Activated CD4-positive, alpha-beta memory T cell treated with anti-CD3 and anti-CD28 coated beads for 36 hours (primary cell): ENCODE data around the gene FAM53B. TPM values are rescaled to one million over a fixed set of nuclear protein-coding genes. Genes with fewer than 3 reads are reported as not detected.

Experiments
- CTCF ChIA-PET: fragments of 350-600 bp; sonication (Branson Sonifier 250); formaldehyde crosslinking; loops from one replicate; lab custom pipeline; 2021; ENCODE audit warnings: antibody characterized with exemption, inconsistent platforms; lab: Charles Lee
- POLR2A ChIA-PET: fragments of 350-600 bp; sonication (Branson Sonifier 250); formaldehyde crosslinking; loops from one replicate; lab custom pipeline; 2021; ENCODE audit warnings: antibody characterized with exemption; lab: Charles Lee
- DNase-seq: peaks from one replicate; pipeline ENCODE4 v3.0.0-alpha.2; 2020
- H3K27ac Mint-ChIP-seq: one replicate; pipeline ENCODE4 v1.8.0; 2021; ENCODE audit warnings: mixed read lengths
- H3K27me3 Mint-ChIP-seq: one replicate; pipeline ENCODE4 v1.8.0; 2021; ENCODE audit warnings: mixed read lengths
- H3K36me3 Mint-ChIP-seq: one replicate; pipeline ENCODE4 v1.8.0; 2021; ENCODE audit warnings: mixed read lengths
- H3K4me1 Mint-ChIP-seq: one replicate; pipeline ENCODE4 v1.8.0; 2021; ENCODE audit warnings: low read depth, mixed read lengths
- H3K4me3 Mint-ChIP-seq: one replicate; pipeline ENCODE4 v1.8.0; 2021; ENCODE audit warnings: mild to moderate bottlenecking, mixed read lengths
- H3K9me3 Mint-ChIP-seq: one replicate; pipeline ENCODE4 v1.8.0; 2021; ENCODE audit warnings: mixed read lengths
- intact Hi-C: fragments of 100-400 bp; cut with micrococcal nuclease; formaldehyde crosslinking; loops from one replicate; pipeline ENCODE4 v1.15.1; 2023
- total RNA-seq, 2 experiments: library from RNA; stranded (reverse); gene quantifications; one replicate each; pipeline ENCODE4 v1.2.3, GENCODE V29; 2021

Gene FAM53B
- total RNA-seq, 2 experiments from 2014 or later: 25.3 to 25.5 TPM

DNA sequence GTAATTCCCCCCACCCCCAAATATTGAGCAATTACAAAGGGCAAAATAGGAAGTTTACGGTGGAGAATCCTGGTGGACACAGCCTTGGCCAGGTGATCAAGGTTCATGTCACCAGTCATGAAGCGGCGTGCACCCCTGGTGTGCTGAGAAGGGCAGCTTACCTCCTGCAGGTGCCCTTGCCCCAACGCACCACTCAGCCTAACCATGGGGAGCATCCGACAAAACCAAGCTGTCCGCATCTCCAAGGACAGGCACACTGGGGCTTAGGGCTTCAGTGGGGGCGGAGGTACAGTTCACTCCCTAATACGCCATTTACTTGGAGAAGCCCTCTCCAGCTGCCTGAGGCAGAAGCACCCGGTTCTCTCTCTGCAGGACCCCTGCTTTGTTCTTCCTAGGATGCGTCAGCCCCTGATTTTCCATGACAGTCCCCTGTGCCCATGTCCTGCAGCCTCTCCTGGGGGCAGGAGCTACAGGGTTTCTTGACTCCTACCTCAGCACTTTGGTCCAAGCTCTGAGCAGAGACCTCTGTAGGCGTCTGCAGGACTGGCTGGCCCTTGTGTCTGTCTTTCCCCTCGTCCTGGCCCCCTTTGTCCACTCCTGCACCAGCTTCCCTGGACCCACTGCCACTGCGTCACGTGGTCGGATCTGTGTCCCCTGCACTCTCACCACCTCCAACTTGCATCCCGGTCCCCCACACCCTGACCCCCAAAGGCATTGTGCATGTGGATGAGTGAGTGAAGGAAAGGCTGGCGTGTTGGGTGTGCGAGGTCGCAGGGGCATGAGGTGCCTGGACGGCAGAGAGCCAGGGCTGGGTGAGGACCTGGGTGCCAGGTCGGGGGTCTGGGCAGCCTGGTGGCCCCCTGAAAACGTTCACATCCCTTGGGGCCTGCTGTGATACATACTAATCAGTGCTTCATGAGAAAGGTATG is 168.8 kb downstream of the FAM53B start:
- no peak for DNase-seq
- intact Hi-C loops: no loop called here

GRCh38 chr10:124574456-124575070 is 169.6 kb downstream of the FAM53B start:
- Mint-ChIP-seq H3K4me1 (no peaks in the 10 kb centered on the region), H3K36me3 (no peaks in the 10 kb centered on the region), H3K9me3 (peaks cover under 1% of the 10 kb centered on the region), H3K4me3 (no peak overlapping the region), H3K27me3 (no peaks in the 10 kb centered on the region), H3K27ac (no peak overlapping the region)
- DNase-seq: no peak
- ChIA-PET POLR2A (no interaction called here), CTCF (no interaction called here)
- intact Hi-C loops: no loop called here

More for the DNA sequence above, 168.8 kb downstream of the FAM53B start:
- Mint-ChIP-seq H3K9me3 (peaks cover 8% of the 10 kb centered on the region), H3K4me1 (no peaks in the 10 kb centered on the region), H3K4me3 (no peak overlapping the region), H3K27me3 (no peaks in the 10 kb centered on the region), H3K27ac (no peak overlapping the region), H3K36me3 (no peaks in the 10 kb centered on the region)
- ChIA-PET CTCF (no interaction called here), POLR2A (no interaction called here)

DNA sequence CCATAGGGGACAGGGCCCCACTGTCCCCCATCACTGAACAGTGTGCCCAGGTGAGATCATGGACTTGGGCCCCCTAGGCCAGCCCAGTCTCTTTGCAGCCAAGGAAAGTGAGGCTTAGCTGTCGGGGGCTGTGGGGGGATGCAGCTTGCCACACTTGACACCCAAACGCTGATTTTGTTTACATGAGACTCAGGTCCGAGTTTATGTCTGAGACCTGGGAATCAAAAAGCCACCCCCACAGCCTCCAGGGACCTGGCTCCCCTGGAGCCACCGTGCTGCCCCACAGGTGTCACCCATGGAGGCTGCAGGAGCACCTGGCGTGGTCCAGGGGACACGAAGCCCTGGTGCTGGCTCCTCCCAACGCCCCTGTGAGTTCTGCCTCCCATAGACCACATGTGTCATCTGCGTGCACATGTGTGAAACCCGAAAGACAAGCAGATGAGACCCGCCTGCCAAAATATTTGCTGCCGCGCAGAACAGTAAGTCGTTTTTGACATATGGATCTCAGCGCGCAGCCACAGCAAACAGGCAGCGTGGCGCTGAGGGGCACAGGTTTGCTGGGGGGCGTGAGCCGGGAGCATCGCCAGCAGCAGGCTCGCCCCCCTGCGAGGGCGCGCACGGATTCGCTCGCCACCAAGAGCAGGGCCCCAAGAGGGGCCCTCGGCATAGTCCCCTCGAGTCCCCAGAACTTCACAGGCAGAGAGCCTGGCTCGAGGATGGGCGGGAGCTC is 170.3 kb downstream of the FAM53B start:
- intact Hi-C loops: no loop called here
- POLR2A ChIA-PET: no interaction called here
- Mint-ChIP-seq H3K4me3 (no peak overlapping the region), H3K36me3 (no peaks in the 10 kb centered on the region), H3K27ac (no peak overlapping the region), H3K27me3 (no peaks in the 10 kb centered on the region), H3K4me1 (no peaks in the 10 kb centered on the region), H3K9me3 (no peaks in the 10 kb centered on the region)
- CTCF ChIA-PET: interaction anchor here (0.6 kb wide), 1 partner anchor 168 kb away, joined by 3 read pairs; no protein-coding TSS in a partner anchor
- no peak for DNase-seq

GRCh38 chr10:124572751-124573150 is 171.4 kb downstream of the FAM53B start:
- H3K27me3 Mint-ChIP-seq: no peaks in the 10 kb centered on the region
- H3K9me3 Mint-ChIP-seq: no peaks in the 10 kb centered on the region
- ChIA-PET CTCF (interaction anchor here (0.7 kb wide), 1 partner anchor 42 kb away, joined by 3 read pairs; no protein-coding TSS in a partner anchor), POLR2A (no interaction called here)
- no peak overlapping the region for H3K4me3 Mint-ChIP-seq
- H3K4me1 Mint-ChIP-seq: no peaks in the 10 kb centered on the region
- intact Hi-C loops: no loop called here
- H3K36me3 Mint-ChIP-seq: no peaks in the 10 kb centered on the region
- H3K27ac Mint-ChIP-seq: no peak overlapping the region
- DNase-seq: no peak

GRCh38 chr10:124570646-124571045 is 173.5 kb downstream of the FAM53B start:
- DNase-seq: no peak
- ChIA-PET POLR2A (no interaction called here), CTCF (no interaction called here)
- no peaks in the 10 kb centered on the region for H3K27me3 Mint-ChIP-seq
- H3K4me3 Mint-ChIP-seq: no peak overlapping the region
- intact Hi-C loops: no loop called here
- no peak overlapping the region for H3K27ac Mint-ChIP-seq
- H3K9me3 Mint-ChIP-seq: no peaks in the 10 kb centered on the region
- no peaks in the 10 kb centered on the region for H3K4me1 Mint-ChIP-seq
- no peaks in the 10 kb centered on the region for H3K36me3 Mint-ChIP-seq

GRCh38 chr10:124569623-124570470 is 174.3 kb downstream of the FAM53B start:
- no peak for DNase-seq

More at GRCh38 chr10:124569623-124570470, 174.3 kb downstream of the FAM53B start:
- Mint-ChIP-seq H3K27me3 (no peaks in the 10 kb centered on the region), H3K27ac (no peak overlapping the region), H3K4me1 (no peaks in the 10 kb centered on the region), H3K9me3 (no peaks in the 10 kb centered on the region), H3K4me3 (no peak overlapping the region), H3K36me3 (no peaks in the 10 kb centered on the region)
- intact Hi-C loops: no loop called here
- ChIA-PET POLR2A (no interaction called here), CTCF (no interaction called here)

Other genes with a start within 250 kb of the FAM53B start
- 10 to 100 TPM; 28.2 to 33.1 TPM for gene EEF1AKMT2, start 47.5 kb upstream of the FAM53B start, total RNA-seq
- 10 to 100 TPM; 17.5 to 17.8 TPM for gene ABRAXAS2, start 57.4 kb upstream of the FAM53B start, total RNA-seq
- 10 to 100 TPM; 10.5 to 10.8 TPM for gene ZRANB1, start 197.7 kb upstream of the FAM53B start, total RNA-seq